Transverse colon (tissue), 4 donors: ENCODE results near the gene DLG2. TPM values are rescaled to one million over a fixed set of nuclear protein-coding genes. Genes with fewer than 3 reads are reported as not detected.

Source experiments
- DNase-seq: peaks from one replicate; pipeline ENCODE4 v3.0.0-alpha.2; 2019
- H3K27ac ChIP-seq, 4 donors: fragments of 200-600 bp; sonication (generic); 2 replicates each; pipeline ENCODE4 v1.5.1; 2016 to 2018; ENCODE audit warnings: inconsistent platforms in 4 of 4
- H3K27me3 ChIP-seq: fragments of 200-600 bp; sonication (generic); 2 replicates; pipeline ENCODE4 v1.5.1; 2017; ENCODE audit warnings: inconsistent platforms
- H3K36me3 ChIP-seq, 4 donors: fragments of 200-600 bp; sonication (generic); 2 replicates each; pipeline ENCODE4 v1.5.1; 2017 to 2019; ENCODE audit warnings: inconsistent platforms in 4 of 4
- H3K4me1 ChIP-seq, 4 donors: fragments of 200-600 bp; sonication (generic); 2 replicates each; pipeline ENCODE4 v1.5.1; 2017 to 2020; ENCODE audit warnings: inconsistent platforms in 4 of 4
- H3K4me3 ChIP-seq, 4 donors: fragments of 200-600 bp; sonication (generic); 1 replicate in 1 of 4; 2 replicates in 3 of 4; pipeline versions ENCODE4 v1.5.1 to v1.6.1; 2017 to 2019; ENCODE audit warnings: inconsistent platforms in 4 of 4
- H3K9me3 ChIP-seq, 2 donors: fragments of 200-600 bp; sonication (generic); 2 replicates each; pipeline ENCODE4 v1.5.1; 2017 to 2019; ENCODE audit warnings: inconsistent platforms in 2 of 2
- CTCF ChIP-seq, 5 experiments: fragments of 200-600 bp in 3 of 5; fragments of 450-650 bp in 2 of 5; sonication (generic) in 3 of 5; IDR thresholded peaks; 1 replicate in 2 of 5; 2 replicates in 3 of 5; pipeline ENCODE4 v1.5.1; 2016 to 2017; ENCODE audit warnings: antibody characterized with exemption in 5 of 5, inconsistent platforms in 3 of 5, mild to moderate bottlenecking in 2 of 5, moderate library complexity in 1 of 5
- EP300 ChIP-seq: sonication (generic); formaldehyde crosslinking; IDR thresholded peaks from one replicate; pipeline ENCODE4 v1.6.1; 2017; ENCODE audit warnings: antibody characterized with exemption, low read depth
- POLR2A ChIP-seq: fragments of 450-650 bp; IDR thresholded peaks from one replicate; pipeline ENCODE4 v1.6.1; 2016; ENCODE audit warnings: antibody characterized with exemption, mild to moderate bottlenecking, moderate library complexity
- POLR2AphosphoS5 ChIP-seq, 3 donors: sonication (generic); formaldehyde crosslinking; IDR thresholded peaks; one replicate each; pipeline ENCODE4 v1.6.1; 2016; ENCODE audit warnings: antibody characterized with exemption in 3 of 3
- WGBS, 2 donors: methylation state at CpG; one replicate each; pipeline ENCODE4 v1.1.5; 2018; ENCODE audit warnings: low coverage in 1 of 2; 5-methylcytosine and 5-hydroxymethylcytosine counted together
- in situ Hi-C, 4 donors: fragments of 200-750 bp; cut with MboI; loops; one replicate each; pipeline versions ENCODE4 v1.15.0 to v1.15.1; 2017; ENCODE audit warnings: low sequenced_read_pairs in 3 of 4, low pct_ligation_motif_present in 1 of 4, low pct_unique_long_range_greater_than_20kb in 1 of 4
- intact Hi-C: fragments of 100-400 bp; cut with DNase I; formaldehyde crosslinking; loops from one replicate; pipeline ENCODE4 v1.15.1; 2023; ENCODE audit warnings: low total_unique reads
- total RNA-seq, 4 donors: library from RNA; depleted of rRNA; stranded (reverse); fragments of >200 nt; gene quantifications; one replicate each; pipeline ENCODE4 v1.1.0, GENCODE V29; 2016

Gene DLG2
- total RNA-seq, 4 donors from 2014 or later = 1.9 to 28.3 (median 3.7) TPM

GRCh38 chr11:85052636-85053035 lies 574.5 kb downstream of the DLG2 start:
- Histone ChIP-seq H3K4me1 (no peaks in the 10 kb centered on the region), H3K9me3 (no peaks in the 10 kb centered on the region), H3K36me3 (no peaks in the 10 kb centered on the region), H3K27me3 (no peaks in the 10 kb centered on the region), H3K4me3 (no peak overlapping the region), H3K27ac (no peak overlapping the region)
- in situ Hi-C loops = no loop called here
- 91 to 95% methylated on average over 3 of the region's 3 CpGs for WGBS, 2 donors
- intact Hi-C loops = no loop called here
- no peak for DNase-seq
- TF ChIP-seq CTCF (IDR thresholded peaks at IDR 0.05) (no peak), POLR2A (no peak), POLR2AphosphoS5 (IDR thresholded peaks at IDR 0.05) (no peak), EP300 (no peak)

- TF ChIP-seq POLR2A (no peak), POLR2AphosphoS5 (IDR thresholded peaks at IDR 0.05) (no peak), CTCF (IDR thresholded peaks at IDR 0.05) (no peak), EP300 (no peak)
- Histone ChIP-seq H3K27me3 (no peaks in the 10 kb centered on the region), H3K36me3 (no peaks in the 10 kb centered on the region), H3K4me3 (no peak overlapping the region), H3K4me1 (peaks cover 0 to 5% (median 0%) of the 10 kb centered on the region in 4 donors), H3K27ac (no peak overlapping the region), H3K9me3 (no peaks in the 10 kb centered on the region)
- 74 to 91% methylated on average over 3 of the region's 3 CpGs for WGBS, 2 donors
- in situ Hi-C loops = no loop called here
- intact Hi-C loops = no loop called here
- no peak for DNase-seq
Measured at GRCh38 chr11:85048801-85049200, 578.3 kb downstream of the DLG2 start.

- H3K9me3 ChIP-seq = no peaks in the 10 kb centered on the region
- no peak for DNase-seq
- no peak for TF ChIP-seq POLR2A
- TF ChIP-seq POLR2AphosphoS5 (IDR thresholded peaks at IDR 0.05) = no peak
- no peak for TF ChIP-seq EP300
- TF ChIP-seq CTCF (IDR thresholded peaks at IDR 0.05) = no peak
- H3K27ac ChIP-seq = no peak overlapping the region
- in situ Hi-C loops (no loop called here), intact Hi-C loops (no loop called here)
- no peak overlapping the region for H3K4me3 ChIP-seq
- peaks cover 0 to 19% (median 6%) of the 10 kb centered on the region in 4 donors for H3K4me1 ChIP-seq
- 83 to 86% methylated on average over 3 of the region's 3 CpGs for WGBS, 2 donors
- H3K27me3 ChIP-seq = no peaks in the 10 kb centered on the region
- H3K36me3 ChIP-seq = no peaks in the 10 kb centered on the region
Measured at GRCh38 chr11:85045716-85046115, 581.4 kb downstream of the DLG2 start.

DNA sequence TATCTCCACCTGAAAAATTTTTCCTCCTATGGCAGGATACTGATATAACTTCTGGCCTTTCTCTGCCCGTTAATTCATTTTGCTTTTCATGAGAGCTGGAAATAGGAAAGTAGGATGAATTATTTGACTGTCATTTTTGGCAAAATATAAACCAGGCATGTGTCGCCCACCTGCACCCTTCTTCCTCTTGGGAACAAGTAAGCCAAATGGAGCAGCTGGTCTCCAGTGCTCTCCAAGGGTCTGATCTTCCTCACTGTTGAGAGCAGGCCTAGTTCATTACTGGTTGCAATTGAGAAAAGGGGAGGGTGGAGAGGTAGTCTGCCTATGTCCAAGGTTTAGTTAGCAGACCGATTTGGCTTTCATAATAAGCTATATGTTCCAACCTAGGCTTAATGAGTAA lies 582.2 kb downstream of the DLG2 start:
- no peak overlapping the region for H3K27ac ChIP-seq
- no peaks in the 10 kb centered on the region for H3K9me3 ChIP-seq
- 81 to 100% methylated on average over 2 to 3 of the region's 3 CpGs for WGBS, 2 donors
- TF ChIP-seq POLR2A (no peak), POLR2AphosphoS5 (IDR thresholded peaks at IDR 0.05) (no peak), EP300 (no peak), CTCF (IDR thresholded peaks at IDR 0.05) (no peak)
- DNase-seq = no peak
- H3K4me3 ChIP-seq = no peak overlapping the region
- intact Hi-C loops = no loop called here
- peaks cover 0 to 19% (median 6%) of the 10 kb centered on the region in 4 donors for H3K4me1 ChIP-seq
- in situ Hi-C loops = no loop called here
- no peaks in the 10 kb centered on the region for H3K36me3 ChIP-seq
- H3K27me3 ChIP-seq = no peaks in the 10 kb centered on the region
